Esophagus muscularis mucosa (tissue), 4 donors: ENCODE measurements around the gene STK40. TPM values are rescaled to one million over a fixed set of nuclear protein-coding genes. Genes with fewer than 3 reads are reported as not detected.

Experiments used
- DNase-seq: peaks from one replicate; pipeline ENCODE4 v3.0.0-alpha.2; 2017; ENCODE audit errors: extremely low spot score
- H3K27ac ChIP-seq, 4 donors: fragments of 200-600 bp; sonication (generic); replicated peaks in 1 of 4; 1 replicate in 3 of 4; 2 replicates in 1 of 4; pipeline ENCODE4 v1.5.1; 2016 to 2019; ENCODE audit warnings: mild to moderate bottlenecking in 1 of 4
- H3K27me3 ChIP-seq, 4 donors: fragments of 200-600 bp; sonication (generic); one replicate each; pipeline versions ENCODE4 v1.5.1 to v1.6.0; 2016 to 2019
- H3K36me3 ChIP-seq, 4 donors: fragments of 200-600 bp; sonication (generic); one replicate each; pipeline ENCODE4 v1.5.1; 2016 to 2019
- H3K4me1 ChIP-seq, 4 donors: fragments of 200-600 bp; sonication (generic); one replicate each; pipeline ENCODE4 v1.5.1; 2016 to 2019
- H3K4me3 ChIP-seq, 4 donors: fragments of 200-600 bp; sonication (generic); 1 replicate in 2 of 4; 2 replicates in 2 of 4; pipeline ENCODE4 v1.5.1; 2016 to 2019; ENCODE audit warnings: mild to moderate bottlenecking in 4 of 4, moderate library complexity in 1 of 4
- H3K9me3 ChIP-seq, 4 donors: fragments of 200-600 bp; sonication (generic); 1 replicate in 3 of 4; 2 replicates in 1 of 4; pipeline ENCODE4 v1.5.1; 2016 to 2019
- CTCF ChIP-seq, 3 experiments: fragments of 200-600 bp in 2 of 3; fragments of 450-650 bp in 1 of 3; sonication (generic) in 2 of 3; IDR thresholded peaks; one replicate each; pipeline ENCODE4 v1.5.1; 2017 to 2019; ENCODE audit warnings: antibody characterized with exemption in 3 of 3, mild to moderate bottlenecking in 2 of 3, moderate library complexity in 1 of 3
- EP300 ChIP-seq: sonication (generic); formaldehyde crosslinking; IDR thresholded peaks from one replicate; pipeline ENCODE4 v1.6.1; 2017; ENCODE audit warnings: antibody characterized with exemption
- POLR2A ChIP-seq: fragments of 450-650 bp; IDR thresholded peaks from one replicate; pipeline ENCODE4 v1.6.1; 2017; ENCODE audit warnings: antibody characterized with exemption, moderate library complexity, mild to moderate bottlenecking, low read depth
- POLR2AphosphoS5 ChIP-seq, 2 donors: sonication (generic); formaldehyde crosslinking; IDR thresholded peaks; one replicate each; pipeline ENCODE4 v1.6.1; 2017; ENCODE audit warnings: antibody characterized with exemption in 2 of 2
- WGBS: methylation state at CpG from one replicate; pipeline ENCODE4 v1.1.5; 2018; 5-methylcytosine and 5-hydroxymethylcytosine counted together
- intact Hi-C: fragments of 100-400 bp; cut with DNase I; formaldehyde crosslinking; loops from one replicate; pipeline ENCODE4 v1.15.1; 2023
- total RNA-seq, 4 donors: library from RNA; depleted of rRNA; stranded (reverse); fragments of >200 nt; gene quantifications; one replicate each; pipeline versions ENCODE4 v1.1.0 to v1.2.1, GENCODE V29; 2016

STK40 gene
- total RNA-seq, 4 donors from 2014 or later: 67.7 to 103 (median 80.2) TPM

- H3K27ac ChIP-seq: no peak overlapping the region
- no peak for DNase-seq
- WGBS: 89% methylated on average over 13 of the region's 13 CpGs
- no peaks in the 10 kb centered on the region for H3K9me3 ChIP-seq
- H3K4me3 ChIP-seq: no peak overlapping the region
- intact Hi-C loops: no loop called here
- H3K4me1 ChIP-seq: peaks cover 0 to 15% (median 5%) of the 10 kb centered on the region in 4 donors
- TF ChIP-seq EP300: no peak
- TF ChIP-seq POLR2AphosphoS5 (IDR thresholded peaks at IDR 0.05): no peak
- TF ChIP-seq POLR2A: no peak
- TF ChIP-seq CTCF (IDR thresholded peaks at IDR 0.05): no peak
- no peaks in the 10 kb centered on the region for H3K27me3 ChIP-seq
- peaks cover 40 to 93% (median 73%) of the 10 kb centered on the region in 4 donors for H3K36me3 ChIP-seq
These were observed 27.1 kb downstream of the STK40 start for GRCh38 chr1:36358514-36359084.

DNA sequence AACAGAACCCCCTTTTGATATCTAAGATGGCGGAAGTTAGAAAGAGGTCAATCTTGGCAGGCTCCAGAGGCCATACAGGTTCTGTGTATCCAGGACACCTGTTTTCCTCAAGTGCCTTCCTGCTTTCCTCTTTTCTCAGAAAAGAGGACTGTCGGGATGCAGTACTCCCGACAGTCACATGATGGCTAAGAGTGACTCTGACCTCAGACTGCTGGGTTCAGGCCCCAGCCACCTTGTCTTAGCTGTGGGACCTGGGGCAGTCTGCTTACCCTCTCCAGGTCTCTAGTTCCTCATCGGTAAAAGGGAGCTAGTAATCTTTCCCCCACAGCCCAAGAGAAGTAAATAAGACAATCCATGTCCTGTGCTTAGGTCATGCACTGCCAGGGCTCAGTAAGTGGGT is 29.9 kb downstream of the STK40 start:
- intact Hi-C loops: no loop called here
- TF ChIP-seq POLR2AphosphoS5 (IDR thresholded peaks at IDR 0.05) (no peak), EP300 (no peak), CTCF (IDR thresholded peaks at IDR 0.05) (no peak), POLR2A (no peak)
- H3K27ac ChIP-seq: no peak overlapping the region
- H3K4me3 ChIP-seq: no peak overlapping the region
- H3K36me3 ChIP-seq: peaks cover 36 to 88% (median 76%) of the 10 kb centered on the region in 4 donors
- no peak for DNase-seq
- no peaks in the 10 kb centered on the region for H3K9me3 ChIP-seq
- H3K4me1 ChIP-seq: peaks cover 12 to 37% (median 28%) of the 10 kb centered on the region in 4 donors
- WGBS: 100% methylated on average over 3 of the region's 4 CpGs
- no peaks in the 10 kb centered on the region for H3K27me3 ChIP-seq

- no peak for DNase-seq
- intact Hi-C loops: no loop called here
- no peaks in the 10 kb centered on the region for H3K27me3 ChIP-seq
- no peaks in the 10 kb centered on the region for H3K9me3 ChIP-seq
- no peak for TF ChIP-seq EP300
- no peak for TF ChIP-seq POLR2AphosphoS5 (IDR thresholded peaks at IDR 0.05)
- no peak for TF ChIP-seq CTCF (IDR thresholded peaks at IDR 0.05)
- no peak for TF ChIP-seq POLR2A
- peaks cover 24 to 41% (median 37%) of the 10 kb centered on the region in 4 donors for H3K4me1 ChIP-seq
- 88% methylated on average over 11 of the region's 11 CpGs for WGBS
- H3K27ac ChIP-seq: no peak overlapping the region
- no peak overlapping the region for H3K4me3 ChIP-seq
- peaks cover 36 to 90% (median 82%) of the 10 kb centered on the region in 4 donors for H3K36me3 ChIP-seq
These were observed 31.2 kb downstream of the STK40 start for GRCh38 chr1:36354486-36354885.

DNA sequence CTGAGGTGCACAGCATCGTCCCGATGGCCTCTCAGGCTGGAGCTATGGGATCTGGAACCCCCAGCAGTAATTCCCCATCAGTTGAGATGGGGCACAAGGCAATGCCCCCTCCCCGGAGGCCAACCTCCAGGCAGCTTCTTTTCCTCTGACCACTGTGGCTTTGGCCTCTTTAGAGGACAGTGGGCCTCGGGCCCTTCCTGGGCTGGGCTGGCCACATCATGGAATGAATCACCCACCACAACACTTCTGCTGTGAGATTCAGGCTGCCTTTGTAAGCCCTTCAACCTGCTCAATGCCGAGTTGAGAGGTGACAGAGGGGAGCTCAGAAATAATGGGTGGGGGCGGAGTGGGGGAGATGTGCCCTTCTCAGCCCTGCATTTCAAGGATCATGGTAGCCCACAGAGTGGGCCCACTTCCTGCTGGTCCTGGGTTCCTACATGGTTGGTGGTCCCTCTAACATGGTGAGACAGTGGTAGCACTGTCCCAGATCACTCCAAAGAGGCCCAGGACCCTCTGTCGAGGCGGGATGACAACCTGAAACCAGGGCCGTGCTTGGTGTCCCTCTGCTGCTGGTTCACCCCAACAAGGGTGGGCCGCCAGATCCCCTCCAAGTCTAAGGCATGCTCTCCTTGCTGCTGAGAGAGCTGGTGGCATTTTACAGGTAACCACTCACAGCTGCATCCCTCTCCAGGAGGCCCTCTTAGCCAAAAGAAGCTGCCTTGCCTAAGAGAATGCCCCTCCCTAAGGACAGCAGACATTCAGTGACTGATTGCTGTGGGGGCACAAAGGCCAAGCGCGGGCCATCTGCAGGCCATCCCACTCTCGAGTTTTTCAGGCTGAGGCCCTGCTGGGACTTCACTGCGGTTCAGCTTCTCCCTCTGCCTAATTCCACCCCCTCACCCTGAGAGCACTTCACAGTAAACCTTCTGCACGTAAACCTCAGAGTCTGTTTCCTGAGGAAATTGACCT is 32.5 kb downstream of the STK40 start:
- Histone ChIP-seq H3K9me3 (no peaks in the 10 kb centered on the region), H3K4me1 (peaks cover 28 to 46% (median 42%) of the 10 kb centered on the region in 4 donors), H3K27ac (peak overlapping the region in 1 of 4 donors; percentile 66), H3K36me3 (peaks cover 36 to 87% (median 81%) of the 10 kb centered on the region in 4 donors), H3K4me3 (no peak overlapping the region), H3K27me3 (no peaks in the 10 kb centered on the region)
- WGBS: 73% methylated on average over 11 of the region's 15 CpGs
- DNase-seq: no peak
- intact Hi-C loops: no loop called here
- TF ChIP-seq EP300: no peak
- no peak for TF ChIP-seq CTCF (IDR thresholded peaks at IDR 0.05)
- TF ChIP-seq POLR2A: no peak
- no peak for TF ChIP-seq POLR2AphosphoS5 (IDR thresholded peaks at IDR 0.05)
